Measurements from ENCODE around the gene ACSS2.
"Not testable (repeated sequence)": the region's sequence is repeated elsewhere in the genome, so short reads cannot be mapped to it uniquely, and the experiment has no call there.

ACSS2 gene

GRCh38 chr20:34874094-34874654, 2.2 kb upstream of the ACSS2 start:
- DNase-seq: peak; percentile 83 to 91

- DNase-seq: peak; percentile 97 to 98
These were observed 588 bp upstream of the ACSS2 start for GRCh38 chr20:34875642-34876405.

- DNase-seq: no peak
These were observed 3.9 kb downstream of the ACSS2 start for GRCh38 chr20:34880215-34880850.

GRCh38 chr20:34880971-34881370, 4.6 kb downstream of the ACSS2 start:
- DNase-seq: not testable (repeated sequence)

GRCh38 chr20:34881689-34882088, 5.3 kb downstream of the ACSS2 start:
- no peak for DNase-seq

- DNase-seq: no peak
These were observed 6.8 kb downstream of the ACSS2 start for GRCh38 chr20:34883087-34883688.

GRCh38 chr20:34883809-34884208, 7.4 kb downstream of the ACSS2 start:
- DNase-seq: no peak

- no peak for DNase-seq
These were observed 7.8 kb downstream of the ACSS2 start for GRCh38 chr20:34884260-34884659.

- no peak for DNase-seq
These were observed 9.7 kb downstream of the ACSS2 start for GRCh38 chr20:34886122-34886521.

- no peak for DNase-seq
These were observed 10.6 kb downstream of the ACSS2 start for GRCh38 chr20:34887023-34887422.

GRCh38 chr20:34888468-34888867, 12.1 kb downstream of the ACSS2 start:
- no peak for DNase-seq

- DNase-seq: no peak
These were observed 15.0 kb downstream of the ACSS2 start for GRCh38 chr20:34891166-34892062.

- no peak for DNase-seq
These were observed 16.3 kb downstream of the ACSS2 start for GRCh38 chr20:34892671-34893070.

- no peak for DNase-seq
These were observed 18.3 kb downstream of the ACSS2 start for GRCh38 chr20:34894723-34895122.

- DNase-seq: no peak
These were observed 19.1 kb downstream of the ACSS2 start for GRCh38 chr20:34895465-34895864.

- peak in 1 of 2 experiments; percentile 64 for DNase-seq
These were observed 19.7 kb downstream of the ACSS2 start for GRCh38 chr20:34896086-34896621.

GRCh38 chr20:34898129-34898528, 21.7 kb downstream of the ACSS2 start:
- DNase-seq: not testable (repeated sequence)

- not testable (repeated sequence) for DNase-seq
These were observed 22.3 kb downstream of the ACSS2 start for GRCh38 chr20:34898731-34899130.

GRCh38 chr20:34904202-34904621, 27.8 kb downstream of the ACSS2 start:
- DNase-seq: no peak

GRCh38 chr20:34907616-34908469, 31.4 kb downstream of the ACSS2 start:
- peak; percentile 24 to 82 for DNase-seq

GRCh38 chr20:34915131-34915530, 38.7 kb downstream of the ACSS2 start:
- no peak for DNase-seq

Data from NCI-H446 (cell line).